RWPE1 (cell line): ENCODE data around the gene MLN.

Source experiments
- CTCF ChIA-PET: fragments of 350-600 bp; sonication (Branson Sonifier 250); formaldehyde crosslinking; extraction: SDS; loops from one replicate; lab custom pipeline; 2021; lab: Yijun Ruan, JAX
- POLR2A ChIA-PET: fragments of 400-600 bp; formaldehyde crosslinking; extraction: SDS; loops from one replicate; lab custom pipeline; 2020; ENCODE audit warnings: antibody characterized with exemption; ENCODE audit not compliant: low non-redundant PET; lab: Yijun Ruan, JAX
- DNase-seq: peaks from one replicate; pipeline ENCODE4 v3.0.0; 2012; ENCODE audit warnings: low spot score
- H3K27ac ChIP-seq: fragments of 450-650 bp; 2 replicates; pipeline ENCODE4 v1.5.1; 2017
- CTCF ChIP-seq: fragments of 450-650 bp; conservative IDR thresholded peaks from 2 replicates; pipeline ENCODE4 v1.5.1; 2017; ENCODE audit warnings: low read depth, mild to moderate bottlenecking

The MLN gene

GRCh38 chr6:33787346-33787953, 16.4 kb downstream of the MLN start:
- DNase-seq: no peak
- peak overlapping the region; percentile 92 for H3K27ac ChIP-seq
- ChIA-PET CTCF (interaction anchor here (1.0 to 1.3 kb wide), 2 partner anchors 76 to 368 kb away, joined by 3 read pairs; partner anchors contain the start of gene UQCC2), POLR2A (interaction anchor here (0.5 to 1.1 kb wide), 3 partner anchors 9 to 362 kb away, joined by 4 to 11 read pairs (median 4); no protein-coding TSS in a partner anchor)
- TF ChIP-seq CTCF: no peak

GRCh38 chr6:33786736-33787135, 17.1 kb downstream of the MLN start:
- DNase-seq: no peak
- CTCF ChIA-PET: interaction anchor here (0.7 to 1.3 kb wide), 2 partner anchors 53 to 76 kb away, joined by 3 read pairs; partner anchors contain the start of gene UQCC2
- POLR2A ChIA-PET: interaction anchor here (1.1 kb wide), 1 partner anchor 8 kb away, joined by 4 read pairs; no protein-coding TSS in a partner anchor
- no peak for TF ChIP-seq CTCF
- H3K27ac ChIP-seq: no peak overlapping the region

- POLR2A ChIA-PET: no interaction called here
- H3K27ac ChIP-seq: no peak overlapping the region
- TF ChIP-seq CTCF: no peak
- no peak for DNase-seq
- CTCF ChIA-PET: interaction anchor here (0.5 to 0.6 kb wide), 2 partner anchors 59 to 636 kb away, joined by 3 read pairs; no protein-coding TSS in a partner anchor
Measured at GRCh38 chr6:33785778-33786177, 18.0 kb downstream of the MLN start.

- H3K27ac ChIP-seq: no peak overlapping the region
- no peak for TF ChIP-seq CTCF
- DNase-seq: no peak
- ChIA-PET POLR2A (no interaction called here), CTCF (no interaction called here)
Measured at GRCh38 chr6:33784787-33785186, 19.0 kb downstream of the MLN start.

GRCh38 chr6:33783781-33784520, 19.9 kb downstream of the MLN start:
- no peak for TF ChIP-seq CTCF
- ChIA-PET CTCF (interaction anchor here (0.5 kb wide), 1 partner anchor 243 kb away, joined by 3 read pairs; no protein-coding TSS in a partner anchor), POLR2A (no interaction called here)
- no peak overlapping the region for H3K27ac ChIP-seq
- DNase-seq: no peak

GRCh38 chr6:33782561-33782960, 21.2 kb downstream of the MLN start:
- no peak for DNase-seq
- ChIA-PET CTCF (no interaction called here), POLR2A (interaction anchor here (0.5 kb wide), 1 partner anchor 172 kb away, joined by 3 read pairs; no protein-coding TSS in a partner anchor)
- TF ChIP-seq CTCF: no peak
- H3K27ac ChIP-seq: peak overlapping the region; percentile 59
